NCI-H2107 (cell line): Measurements from ENCODE around the gene FGF9.

Experiments used
- DNase-seq: peaks from one replicate; lab custom pipeline; 2025; lab: John Stamatoyannopoulos, UW

FGF9 gene

DNA sequence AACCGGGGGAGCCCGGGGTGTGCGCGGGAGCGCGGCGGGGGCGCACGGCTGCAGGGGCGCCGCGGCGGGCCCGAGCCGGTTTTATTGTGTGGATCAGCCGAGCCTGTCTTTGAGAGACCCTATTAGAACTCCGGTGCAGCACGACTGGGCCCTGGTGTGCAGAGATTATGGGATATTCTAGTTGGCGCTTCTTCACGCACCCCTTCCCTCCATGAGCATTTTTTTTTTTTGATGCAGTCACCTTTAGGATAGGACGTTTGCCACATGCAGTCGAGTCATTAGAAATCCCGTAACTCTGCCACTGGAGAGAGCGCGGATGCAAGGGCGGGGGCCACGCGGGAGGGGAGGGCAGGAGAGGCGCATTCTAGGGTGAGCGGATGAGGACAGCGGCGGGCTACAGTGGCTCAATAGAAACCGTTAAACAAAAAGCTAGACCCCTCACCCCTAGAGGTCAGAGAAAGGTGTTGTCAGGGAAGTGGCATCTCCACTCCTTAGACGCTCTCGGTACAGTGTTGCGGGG is 3.7 kb downstream of the FGF9 start:
- DNase-seq: no peak

DNA sequence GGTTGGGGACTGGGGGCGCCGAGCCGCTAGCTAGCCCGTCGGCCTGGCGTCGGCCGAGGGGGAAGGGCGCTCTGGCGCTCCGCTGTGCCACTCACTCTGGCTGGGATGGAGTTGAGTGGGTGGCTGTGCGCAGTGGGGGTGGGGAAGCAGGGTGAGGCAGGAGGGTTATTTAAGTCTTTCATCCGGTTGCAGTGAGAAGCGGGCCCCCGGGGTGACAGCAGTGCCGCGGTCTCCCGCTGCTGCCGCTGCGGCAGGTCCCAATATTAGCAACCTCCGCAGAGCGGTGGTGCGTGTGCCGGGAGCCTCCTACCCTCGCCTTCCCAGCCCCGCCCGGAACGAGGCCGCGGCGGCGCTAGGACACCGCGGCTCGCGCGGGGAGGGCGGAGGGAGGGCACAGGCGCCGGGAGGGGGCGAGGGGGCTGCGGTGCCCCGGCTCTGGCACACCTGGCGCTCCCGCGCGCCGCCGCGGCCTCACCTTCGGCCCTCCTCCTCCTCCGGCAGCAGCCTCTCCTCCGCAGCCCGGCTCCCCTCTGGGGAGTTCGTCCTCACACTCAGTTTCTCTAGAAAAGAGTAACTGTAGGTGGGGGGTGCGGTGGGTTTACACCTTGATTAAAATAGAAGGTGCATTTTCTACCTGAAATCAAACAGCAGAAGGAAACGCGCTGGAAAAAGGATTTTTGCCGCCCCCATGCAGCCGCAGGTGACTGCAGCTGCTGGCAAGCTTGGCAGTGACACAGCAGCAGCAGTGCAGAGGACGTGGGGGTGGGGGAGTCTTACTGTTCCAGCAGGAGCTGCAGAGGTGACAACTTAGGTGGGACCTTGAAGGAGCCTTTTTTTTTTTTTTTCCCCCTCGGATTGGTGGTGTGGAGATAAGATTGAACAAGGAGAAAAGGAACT is 4.5 kb downstream of the FGF9 start:
- no peak for DNase-seq

DNA sequence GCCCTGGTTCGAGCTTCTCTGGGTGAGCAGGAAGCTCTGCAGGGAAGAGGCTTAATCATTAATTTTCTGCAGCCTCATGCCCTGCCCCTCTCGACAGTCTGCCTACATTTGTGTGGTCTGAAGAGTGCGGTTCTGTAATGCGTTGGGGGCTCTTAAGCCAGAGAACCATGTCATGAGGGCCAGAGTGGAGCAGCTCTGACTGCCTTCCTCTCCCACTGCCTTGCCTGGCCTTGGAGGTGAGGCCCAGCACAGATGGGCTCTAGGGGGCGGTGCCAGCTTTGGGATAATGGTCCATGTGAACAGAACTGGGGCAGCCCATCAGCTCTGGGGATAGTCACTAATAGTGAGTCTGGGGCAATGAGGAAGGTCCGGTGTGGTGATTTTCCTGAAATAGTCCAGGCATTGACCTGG is 5.7 kb downstream of the FGF9 start:
- no peak for DNase-seq

DNA sequence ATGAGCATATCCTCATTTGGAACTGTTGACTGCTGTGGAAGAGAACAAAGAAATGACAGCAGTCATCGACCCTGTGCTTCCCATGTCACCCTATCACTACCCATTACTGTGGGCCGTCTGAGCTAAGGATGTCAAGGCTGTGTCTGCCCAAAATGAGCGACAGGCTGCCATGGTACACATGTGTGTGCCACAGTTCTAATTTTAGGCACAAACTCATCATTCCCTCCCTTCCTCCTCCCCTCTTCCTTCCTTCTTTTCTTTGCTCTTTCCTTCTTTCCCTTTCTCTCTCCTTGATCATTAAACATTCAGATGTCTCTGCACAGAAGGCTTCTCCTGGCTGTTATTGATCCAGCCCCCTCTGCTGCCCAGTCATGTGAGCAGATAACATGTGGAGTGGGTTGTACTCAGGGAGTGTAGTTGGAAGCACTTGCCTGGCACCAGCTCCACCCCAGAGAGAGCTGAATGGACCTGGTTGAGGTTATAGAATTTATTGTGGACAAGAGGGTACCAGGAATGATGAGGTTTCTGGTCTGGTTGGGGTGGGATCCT is 6.3 kb downstream of the FGF9 start:
- DNase-seq: no peak

DNA sequence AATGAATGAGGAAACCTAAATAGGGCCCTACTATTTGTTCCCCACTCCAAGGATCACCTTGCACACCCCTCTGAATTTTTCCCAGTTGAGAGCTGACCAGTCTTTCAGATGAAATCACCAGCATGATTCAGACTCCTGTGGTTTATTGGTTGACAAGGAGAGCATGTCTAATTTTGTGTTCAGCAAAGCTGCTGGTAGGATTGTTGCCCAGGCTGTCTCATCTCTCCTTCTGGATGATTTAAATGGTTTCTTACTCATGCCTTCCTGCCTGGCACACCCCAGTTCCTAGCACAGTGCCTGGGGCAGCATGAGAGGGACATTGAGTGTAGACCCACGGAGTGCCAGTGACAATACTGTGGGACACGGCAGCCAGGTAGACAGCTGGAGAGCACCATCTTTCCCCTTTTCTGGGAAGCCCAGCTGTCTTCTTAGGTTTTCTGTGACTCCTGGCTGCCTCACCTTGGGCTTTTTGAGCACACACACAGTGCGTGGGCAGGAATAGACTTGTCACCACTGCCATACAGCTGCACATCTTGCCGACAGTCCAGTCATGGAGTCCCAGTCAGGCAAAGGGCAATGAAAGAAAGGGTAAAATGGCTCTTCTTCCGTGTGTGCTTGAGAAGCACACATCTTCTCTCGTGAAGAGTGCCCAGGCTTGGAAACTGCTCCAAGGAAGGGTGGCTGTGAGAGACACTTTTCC is 12.3 kb downstream of the FGF9 start:
- DNase-seq: no peak

- DNase-seq: no peak
Observed at GRCh38 chr13:21684576-21684975, 13.7 kb downstream of the FGF9 start.

DNA sequence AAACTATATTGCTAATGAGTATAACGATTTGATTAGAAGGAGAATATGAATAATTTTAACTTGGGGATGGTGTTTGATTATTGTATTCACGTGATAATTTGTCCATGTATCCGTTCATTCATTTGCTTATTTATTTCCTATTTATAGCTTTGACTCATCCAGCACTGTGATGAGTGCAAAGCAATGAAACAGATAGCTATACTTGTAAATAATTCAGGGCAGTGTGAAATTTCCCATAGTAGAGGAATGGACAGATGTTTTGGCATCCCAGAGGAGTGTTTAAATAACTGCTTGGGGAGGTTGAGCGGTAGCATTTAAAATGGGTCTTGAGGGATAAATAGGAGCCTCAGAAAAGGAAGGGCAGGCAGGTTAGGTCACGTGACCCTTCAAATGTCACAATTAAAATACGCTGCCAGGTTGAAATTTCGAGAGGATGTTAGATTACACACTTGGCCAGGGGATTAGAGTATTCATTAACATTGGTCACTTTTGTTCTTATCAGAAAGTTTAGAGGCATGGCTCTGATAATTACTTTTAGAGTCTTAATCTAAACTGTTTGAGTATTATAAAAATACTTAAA is 14.7 kb downstream of the FGF9 start:
- no peak for DNase-seq

GRCh38 chr13:21686751-21687391 is 16.0 kb downstream of the FGF9 start:
- DNase-seq: no peak

DNA sequence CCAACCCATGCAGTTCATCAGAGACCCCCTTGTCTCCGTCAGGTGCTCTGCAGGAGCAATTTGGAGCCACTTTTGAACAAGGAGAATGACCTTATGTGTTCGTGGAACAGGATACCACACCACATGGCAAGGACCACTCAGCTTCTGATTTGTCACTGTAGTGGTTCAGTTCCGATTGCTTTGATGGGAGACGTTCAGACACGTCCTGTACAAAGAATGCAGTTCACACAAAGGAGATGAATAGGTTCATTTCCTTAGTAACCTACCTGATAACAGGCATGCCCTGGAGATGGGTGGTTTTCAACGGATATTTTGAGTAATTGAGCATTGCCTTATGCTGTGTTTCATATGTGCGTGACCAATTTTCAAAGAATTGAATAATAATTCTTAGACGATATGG is 17.2 kb downstream of the FGF9 start:
- DNase-seq: no peak

GRCh38 chr13:21689097-21689496 is 18.2 kb downstream of the FGF9 start:
- DNase-seq: no peak

GRCh38 chr13:21690955-21691354 is 20.1 kb downstream of the FGF9 start:
- DNase-seq: no peak

DNA sequence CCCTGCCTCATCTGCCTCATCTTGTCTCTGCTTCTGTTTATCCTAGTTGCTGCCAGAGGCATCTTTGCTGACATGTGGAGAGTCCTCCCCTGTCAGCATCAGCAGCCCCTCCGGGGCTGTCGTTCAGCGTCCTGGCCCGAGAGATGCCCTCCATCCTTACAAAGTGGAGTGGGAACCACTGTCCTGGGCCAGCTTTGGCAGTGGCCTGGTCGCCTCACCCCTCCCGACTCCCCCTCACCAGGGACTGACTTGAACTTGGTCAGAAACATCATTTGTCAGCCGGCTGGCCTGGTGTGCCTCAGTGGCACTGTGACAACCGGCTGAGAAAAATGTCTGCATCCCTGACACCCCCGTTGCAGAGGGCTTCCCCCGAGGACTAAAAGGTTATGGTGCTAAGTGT is 20.6 kb downstream of the FGF9 start:
- DNase-seq: no peak

DNA sequence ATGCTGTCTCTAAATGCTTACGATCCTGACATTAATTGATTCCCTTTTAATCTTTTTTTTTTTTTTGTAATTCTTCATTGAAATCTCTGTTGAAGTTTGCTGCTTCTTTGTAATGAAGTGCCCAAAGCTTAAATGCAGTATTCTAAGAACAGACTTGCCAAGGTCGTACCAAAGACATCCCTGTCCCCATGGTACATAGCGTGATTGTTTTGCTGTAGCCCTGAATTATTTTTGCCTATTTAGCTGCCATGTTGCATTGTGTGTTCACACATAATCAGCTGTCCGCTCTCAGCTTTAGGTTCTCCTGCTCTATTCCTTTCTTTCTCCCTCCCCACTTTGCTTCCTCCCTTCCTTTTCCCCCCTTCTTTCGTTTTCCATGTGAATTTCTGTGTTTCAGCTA is 21.1 kb downstream of the FGF9 start:
- DNase-seq: no peak

DNA sequence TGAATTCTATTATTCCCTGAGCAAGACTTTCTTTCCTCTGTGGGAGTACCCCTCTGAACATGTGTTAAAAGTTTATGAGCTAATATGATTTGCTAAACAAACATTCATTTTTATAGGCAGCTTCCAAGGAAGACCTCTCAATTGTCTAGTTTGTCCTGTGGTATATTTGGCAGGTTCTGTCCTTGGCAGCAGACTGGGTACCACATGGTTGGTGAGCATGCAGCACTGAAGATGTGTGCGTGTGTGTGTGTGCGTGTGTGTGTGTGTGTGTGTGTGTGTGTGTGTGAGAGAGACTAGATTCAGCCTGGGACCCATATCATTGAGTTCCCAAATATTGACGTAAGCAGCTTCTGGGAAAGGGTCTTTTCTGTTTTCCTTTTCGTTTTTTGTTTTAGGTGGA is 24.0 kb downstream of the FGF9 start:
- DNase-seq: no peak

- no peak for DNase-seq
Observed at GRCh38 chr13:21695546-21695945, 24.7 kb downstream of the FGF9 start.

- no peak for DNase-seq
Observed at GRCh38 chr13:21696865-21697448, 26.1 kb downstream of the FGF9 start.

DNA sequence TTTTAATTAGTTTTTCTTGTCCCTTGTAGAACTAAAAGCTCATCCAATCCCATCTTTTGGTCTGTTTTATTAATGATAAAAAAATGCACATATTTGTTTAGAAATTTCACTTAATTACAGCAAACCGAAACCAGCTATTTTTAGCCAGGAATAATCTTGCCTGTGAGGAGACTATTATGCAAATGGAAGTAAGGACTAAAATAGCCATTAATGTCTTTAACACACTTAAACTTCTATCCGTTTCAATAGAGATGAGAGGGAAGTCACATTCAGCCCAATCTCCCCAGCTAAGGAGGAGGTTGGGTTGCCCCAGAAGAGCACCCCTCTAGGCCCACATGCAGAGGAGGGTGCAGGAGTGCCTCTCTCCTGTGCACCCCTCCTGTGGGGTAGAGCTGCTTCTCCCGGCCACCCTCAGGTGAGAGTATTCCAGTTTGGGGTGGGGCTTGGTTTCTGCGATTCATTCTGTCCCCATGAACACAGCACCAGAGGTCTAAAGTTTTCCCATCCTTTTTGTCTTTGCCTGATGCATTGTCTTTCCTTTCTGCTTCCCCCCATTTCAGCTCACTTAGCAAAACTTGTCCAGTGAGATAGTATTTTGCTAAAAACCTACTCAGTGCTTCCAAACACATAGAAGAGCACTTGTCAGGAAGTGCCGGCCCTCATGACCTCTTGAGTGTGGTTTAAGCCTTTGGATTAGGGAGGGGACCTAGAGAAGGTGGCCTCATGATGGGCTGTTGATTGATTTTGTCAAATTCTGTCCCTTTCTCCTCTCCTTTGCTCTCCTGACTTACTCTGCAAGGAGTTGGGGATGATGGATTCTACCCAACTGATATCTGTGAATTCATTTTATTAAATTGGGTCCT is 28.2 kb downstream of the FGF9 start:
- DNase-seq: no peak

- no peak for DNase-seq
Observed at GRCh38 chr13:21701460-21701859, 30.6 kb downstream of the FGF9 start.

DNA sequence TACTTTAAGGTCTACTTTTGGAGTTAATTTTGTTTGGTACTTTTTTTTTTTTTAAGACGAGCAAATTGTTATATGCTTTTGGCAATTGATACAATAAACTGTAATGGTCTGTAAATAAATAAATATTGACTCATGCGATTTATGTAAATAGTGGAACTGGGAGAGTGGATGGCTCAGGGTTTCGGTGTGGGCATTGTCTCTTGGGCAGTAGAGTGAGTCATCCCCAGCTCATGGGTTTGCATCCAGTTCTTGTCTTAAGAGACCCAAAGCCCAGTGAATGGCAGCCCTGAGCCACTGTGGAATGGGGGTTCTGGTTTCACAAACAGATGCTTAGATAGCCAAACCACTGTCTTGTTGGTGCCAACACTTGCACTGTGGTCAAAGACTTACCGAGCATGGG is 33.0 kb downstream of the FGF9 start:
- no peak for DNase-seq

DNA sequence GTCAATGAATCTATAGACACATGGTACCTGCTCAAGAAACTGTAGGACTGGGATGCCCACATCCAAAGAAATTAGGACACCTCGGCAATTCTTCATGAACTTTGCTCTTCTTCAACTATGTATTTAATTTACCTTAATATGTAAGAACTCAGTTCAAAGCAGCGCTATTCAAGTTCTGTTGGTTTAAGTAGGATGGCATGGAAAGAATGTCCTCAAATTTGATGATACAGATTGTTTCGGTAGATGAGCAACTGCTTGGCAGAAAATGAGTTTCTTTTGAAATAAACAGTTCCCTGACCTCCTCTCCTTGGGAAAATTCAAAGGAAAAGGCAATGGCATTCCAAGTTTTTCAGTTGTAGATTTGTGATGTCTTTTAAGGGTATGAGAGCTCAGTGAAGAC is 36.7 kb downstream of the FGF9 start:
- DNase-seq: no peak

DNA sequence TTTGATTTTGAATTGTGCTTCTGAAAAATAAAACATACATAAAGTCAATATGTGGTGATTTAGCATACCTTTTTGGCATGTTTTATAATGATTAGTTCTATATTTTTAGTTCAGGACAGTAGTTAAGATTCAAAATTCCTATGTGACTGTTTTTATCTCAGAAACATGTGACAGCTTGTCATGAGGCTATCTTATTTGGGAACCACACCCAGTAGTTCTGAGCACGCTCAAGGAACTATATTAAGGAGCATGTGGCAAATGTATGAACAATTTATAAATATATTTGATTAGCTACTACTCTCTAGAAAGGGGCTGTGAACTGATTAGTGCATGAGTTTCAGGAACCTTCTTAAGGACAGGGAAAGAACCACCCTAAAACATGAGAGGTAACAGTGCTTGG is 38.8 kb downstream of the FGF9 start:
- no peak for DNase-seq
